H1 (cell line): ENCODE results near the gene GABRP. TPM values are rescaled to one million over a fixed set of nuclear protein-coding genes. Genes with fewer than 3 reads are reported as not detected.

Source experiments
- CHD2 ChIP-seq: IDR thresholded peaks from 2 replicates; pipeline ENCODE4 v1.6.1; 2012; ENCODE audit warnings: low read length, improper control_type of control experiment
- EP300 ChIP-seq, 2 experiments: IDR thresholded peaks; 1 replicate in 1 of 2; 2 replicates in 1 of 2; pipeline ENCODE4 v1.6.1; 2011 to 2012; ENCODE audit warnings: low read depth in 2 of 2, low read length in 2 of 2, mild to moderate bottlenecking in 2 of 2, borderline replicate concordance in 1 of 2, inconsistent platforms in 1 of 2, moderate library complexity in 1 of 2
- GTF2F1 ChIP-seq: IDR thresholded peaks from 2 replicates; pipeline ENCODE4 v1.6.1; 2012; ENCODE audit warnings: low read depth, low read length, improper control_type of control experiment, borderline replicate concordance
- JUND ChIP-seq: IDR thresholded peaks from 2 replicates; pipeline ENCODE4 v1.6.1; 2011; ENCODE audit warnings: mild to moderate bottlenecking, improper control_type of control experiment, low read length
- SIX5 ChIP-seq: IDR thresholded peaks from 2 replicates; pipeline ENCODE4 v1.6.1; 2011; ENCODE audit warnings: mild to moderate bottlenecking, low read depth, low read length
- SUZ12 ChIP-seq: fragments of 200-600 bp; sonication (generic); IDR thresholded peaks from 2 replicates; pipeline ENCODE4 v1.6.1; 2012; ENCODE audit warnings: mild to moderate bottlenecking, inconsistent platforms, low read length, moderate library complexity, mixed read lengths
- TAF7 ChIP-seq: optimal IDR thresholded peaks from 2 replicates; pipeline ENCODE3; 2011; ENCODE audit warnings: low read depth, mild to moderate bottlenecking, inconsistent platforms, low read length, moderate library complexity, borderline replicate concordance
- polyA plus RNA-seq, 7 experiments: library from polyadenylated mRNA; depleted of rRNA in 3 of 7; stranded (reverse) in 5 of 7; unstranded in 2 of 7; fragments of >200 nt in 5 of 7; fragments of 200-250 nt in 2 of 7; gene quantifications; 1 replicate in 5 of 7; 2 replicates in 1 of 7; 4 replicates in 1 of 7; pipeline versions ENCODE4 v1.2.1 to v1.2.3, GENCODE V29; 2011 to 2013; ENCODE audit warnings: missing spikeins in 2 of 7, mixed read lengths in 2 of 7
- total RNA-seq: library from RNA; stranded (reverse); fragmentation: NEBNext Ultra II Directional; extraction: Animal tissue kit (Norgen Biotek cat#: 25700); gene quantifications from 2 replicates; pipeline ENCODE4 v1.2.1, GENCODE V29; 2021
- TF ChIP-seq, protein P1 (sequence below), 3 experiments: IDR thresholded peaks; 1 replicate in 2 of 3; 2 replicates in 1 of 3; pipeline versions ENCODE4 v1.5.1 to v1.6.1; 2011; ENCODE audit warnings: low read length in 3 of 3, mild to moderate bottlenecking in 3 of 3, inconsistent platforms in 2 of 3, low read depth in 1 of 3, moderate library complexity in 1 of 3; ENCODE audit not compliant: insufficient read depth in 1 of 3; ENCODE audit errors: control extremely low read depth in 1 of 3

Gene GABRP
- total and polyA plus RNA-seq, 2 of the 8 experiments (the other 6 are each of a cell fraction or from before 2014, with no cell fraction given) = 3.7 to 4.0 TPM

DNA sequence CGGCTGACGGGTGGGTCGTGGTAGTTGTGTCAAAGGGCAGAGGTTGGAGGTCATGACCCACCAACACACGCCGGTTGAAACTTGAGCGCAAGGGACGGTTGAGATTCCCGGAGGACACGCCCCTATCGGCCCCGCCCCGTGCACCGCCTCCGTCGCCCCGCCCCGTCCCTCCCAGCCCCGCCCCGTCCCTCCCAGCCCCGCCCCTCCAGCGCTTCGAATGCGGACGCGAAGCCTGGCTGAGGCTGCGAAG is 78.1 kb downstream of the GABRP start (continued):
- TF ChIP-seq, protein P1, sequence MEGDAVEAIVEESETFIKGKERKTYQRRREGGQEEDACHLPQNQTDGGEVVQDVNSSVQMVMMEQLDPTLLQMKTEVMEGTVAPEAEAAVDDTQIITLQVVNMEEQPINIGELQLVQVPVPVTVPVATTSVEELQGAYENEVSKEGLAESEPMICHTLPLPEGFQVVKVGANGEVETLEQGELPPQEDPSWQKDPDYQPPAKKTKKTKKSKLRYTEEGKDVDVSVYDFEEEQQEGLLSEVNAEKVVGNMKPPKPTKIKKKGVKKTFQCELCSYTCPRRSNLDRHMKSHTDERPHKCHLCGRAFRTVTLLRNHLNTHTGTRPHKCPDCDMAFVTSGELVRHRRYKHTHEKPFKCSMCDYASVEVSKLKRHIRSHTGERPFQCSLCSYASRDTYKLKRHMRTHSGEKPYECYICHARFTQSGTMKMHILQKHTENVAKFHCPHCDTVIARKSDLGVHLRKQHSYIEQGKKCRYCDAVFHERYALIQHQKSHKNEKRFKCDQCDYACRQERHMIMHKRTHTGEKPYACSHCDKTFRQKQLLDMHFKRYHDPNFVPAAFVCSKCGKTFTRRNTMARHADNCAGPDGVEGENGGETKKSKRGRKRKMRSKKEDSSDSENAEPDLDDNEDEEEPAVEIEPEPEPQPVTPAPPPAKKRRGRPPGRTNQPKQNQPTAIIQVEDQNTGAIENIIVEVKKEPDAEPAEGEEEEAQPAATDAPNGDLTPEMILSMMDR (IDR thresholded peaks at IDR 0.05; ENCODE audit: control extremely low read depth in 1 of 3, insufficient read depth in 1 of 3, low read depth in 1 of 3, low read length in 3 of 3) = no peak
- TF ChIP-seq EP300 (IDR thresholded peaks at IDR 0.05; ENCODE audit: borderline replicate concordance in 1 of 2, low read depth in 2 of 2, low read length in 2 of 2) = no peak
- no peak for TF ChIP-seq SUZ12
- no peak for TF ChIP-seq TAF7
- TF ChIP-seq JUND = no peak
- no peak for TF ChIP-seq CHD2
- no peak for TF ChIP-seq SIX5
- TF ChIP-seq GTF2F1 = no peak
